AG09309 (cell line): ENCODE measurements around the gene CMTM3.

ENCODE experiments used
- DNase-seq: peaks from one replicate; pipeline ENCODE4 v3.0.0-alpha.2; 2010; ENCODE audit warnings: low read depth
- H3K4me3 ChIP-seq: 2 replicates; pipeline ENCODE4 v1.5.1; 2011; ENCODE audit warnings: mild to moderate bottlenecking, low read depth, low read length, moderate library complexity; ENCODE audit not compliant: control insufficient read depth
- CTCF ChIP-seq: IDR thresholded peaks from 2 replicates; pipeline ENCODE4 v1.5.1; 2011; ENCODE audit warnings: mild to moderate bottlenecking, low read depth, low read length, inconsistent platforms; ENCODE audit not compliant: insufficient read depth, control insufficient read depth; ENCODE audit errors: missing control alignments

The CMTM3 gene

GRCh38 chr16:66636199-66636598, 31.7 kb downstream of the CMTM3 start:
- no peak for DNase-seq
- TF ChIP-seq CTCF, result no peak
- H3K4me3 ChIP-seq, result no peak overlapping the region

GRCh38 chr16:66637806-66638205, 33.3 kb downstream of the CMTM3 start:
- H3K4me3 ChIP-seq, result no peak overlapping the region
- TF ChIP-seq CTCF, result no peak
- no peak for DNase-seq

GRCh38 chr16:66639091-66639885, 34.8 kb downstream of the CMTM3 start:
- DNase-seq, result no peak
- no peak overlapping the region for H3K4me3 ChIP-seq
- TF ChIP-seq CTCF, result no peak

- H3K4me3 ChIP-seq, result no peak overlapping the region
- TF ChIP-seq CTCF, result no peak
- no peak for DNase-seq
Observed at GRCh38 chr16:66640724-66641314, 36.3 kb downstream of the CMTM3 start.

- no peak for DNase-seq
- TF ChIP-seq CTCF, result no peak
- no peak overlapping the region for H3K4me3 ChIP-seq
Observed at GRCh38 chr16:66641387-66641786, 36.9 kb downstream of the CMTM3 start.

- no peak for DNase-seq
- no peak for TF ChIP-seq CTCF
- no peak overlapping the region for H3K4me3 ChIP-seq
Observed at GRCh38 chr16:66647866-66648265, 43.4 kb downstream of the CMTM3 start.
